Mucosa of rectum (tissue), 2 donors: ENCODE measurements around the gene BBOX1.
A peak's percentile ranks its signal among the peaks of the same experiment; 100 is the strongest.
"Not testable (repeated sequence)": the region's sequence is repeated elsewhere in the genome, so short reads cannot be mapped to it uniquely, and the experiment has no call there.

ENCODE experiments used
- H3K27ac ChIP-seq, 2 donors: one replicate each; pipeline ENCODE4 v1.7.0; 2013; ENCODE audit warnings: inconsistent platforms in 2 of 2, low read depth in 2 of 2, low read length in 2 of 2
- H3K27me3 ChIP-seq, 2 donors: one replicate each; pipeline ENCODE4 v1.7.0; 2013; ENCODE audit warnings: low read length in 2 of 2; ENCODE audit not compliant: control insufficient read depth in 2 of 2, insufficient read depth in 2 of 2
- H3K36me3 ChIP-seq, 2 donors: one replicate each; pipeline ENCODE4 v1.7.0; 2013; ENCODE audit warnings: low read length in 2 of 2; ENCODE audit not compliant: control insufficient read depth in 2 of 2, insufficient read depth in 2 of 2
- H3K4me1 ChIP-seq, 2 donors: one replicate each; pipeline ENCODE4 v1.7.0; 2013; ENCODE audit warnings: low read length in 2 of 2, mild to moderate bottlenecking in 1 of 2; ENCODE audit not compliant: control insufficient read depth in 2 of 2, insufficient read depth in 2 of 2
- H3K4me3 ChIP-seq, 2 donors: one replicate each; pipeline ENCODE4 v1.7.0; 2013; ENCODE audit warnings: low read length in 2 of 2
- H3K9ac ChIP-seq, 2 donors: one replicate each; pipeline ENCODE4 v1.7.0; 2013; ENCODE audit warnings: low read length in 2 of 2, low read depth in 1 of 2, mild to moderate bottlenecking in 1 of 2
- H3K9me3 ChIP-seq, 2 donors: one replicate each; pipeline ENCODE4 v1.7.0; 2013; ENCODE audit warnings: low read length in 2 of 2; ENCODE audit not compliant: control insufficient read depth in 2 of 2
- donor health status: healthy.
- donor health status: Normal muscosa, but diverticular disease.

Gene BBOX1, protein sequence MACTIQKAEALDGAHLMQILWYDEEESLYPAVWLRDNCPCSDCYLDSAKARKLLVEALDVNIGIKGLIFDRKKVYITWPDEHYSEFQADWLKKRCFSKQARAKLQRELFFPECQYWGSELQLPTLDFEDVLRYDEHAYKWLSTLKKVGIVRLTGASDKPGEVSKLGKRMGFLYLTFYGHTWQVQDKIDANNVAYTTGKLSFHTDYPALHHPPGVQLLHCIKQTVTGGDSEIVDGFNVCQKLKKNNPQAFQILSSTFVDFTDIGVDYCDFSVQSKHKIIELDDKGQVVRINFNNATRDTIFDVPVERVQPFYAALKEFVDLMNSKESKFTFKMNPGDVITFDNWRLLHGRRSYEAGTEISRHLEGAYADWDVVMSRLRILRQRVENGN

DNA sequence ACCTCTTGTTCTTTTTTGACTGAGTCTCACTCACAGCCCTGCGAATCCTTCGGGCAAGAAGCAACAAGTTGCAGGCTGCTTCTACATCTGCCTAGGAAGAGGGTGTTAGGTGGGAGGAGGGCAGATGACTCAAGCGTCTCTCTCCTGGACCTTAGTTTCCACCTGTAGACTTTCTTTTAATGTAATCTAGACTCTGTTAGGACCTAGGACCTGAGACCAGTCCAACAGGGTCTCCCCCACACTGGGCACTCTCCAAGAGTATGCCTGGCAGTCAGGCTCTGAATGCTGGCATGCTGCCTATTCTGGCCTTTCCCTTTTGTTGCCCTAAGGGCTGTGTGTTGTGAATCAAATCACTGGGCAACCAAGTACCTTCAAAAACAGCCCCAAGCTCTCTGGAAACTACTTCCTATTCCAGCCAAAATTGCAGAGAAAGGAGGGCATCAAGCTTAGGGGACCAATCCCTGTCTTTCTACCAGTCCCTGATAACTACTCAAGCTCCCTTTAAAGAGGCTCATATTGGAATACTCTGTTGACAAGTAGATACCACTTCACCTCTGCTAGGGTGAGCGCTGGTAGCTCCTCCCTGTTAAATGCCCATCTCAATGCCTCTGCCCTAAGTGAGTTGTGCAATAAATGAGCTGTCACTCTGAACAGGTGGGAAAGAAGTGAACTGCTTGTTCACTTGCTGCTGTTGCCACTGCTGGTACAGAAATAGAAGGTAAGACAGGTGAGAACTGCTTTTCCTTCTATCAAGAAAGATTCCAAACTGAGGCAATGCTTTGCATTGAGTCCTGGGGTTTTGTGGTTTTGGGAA, at the start of gene BBOX1:
BBOX1 (plus strand) TSS at position 514 of the 814 bp plus-strand sequence. CDS start 14,616 bp downstream, outside the sequence.
- no peaks in the 10 kb centered on the region for H3K27me3 ChIP-seq
- H3K4me1 ChIP-seq = no peaks in the 10 kb centered on the region
- no peaks in the 10 kb centered on the region for H3K36me3 ChIP-seq
- H3K9me3 ChIP-seq = no peaks in the 10 kb centered on the region
- H3K4me3 ChIP-seq = no peak within 1 kb of the TSS
- H3K27ac ChIP-seq = no peak within 1 kb of the TSS
- H3K9ac ChIP-seq = no peak within 1 kb of the TSS

DNA sequence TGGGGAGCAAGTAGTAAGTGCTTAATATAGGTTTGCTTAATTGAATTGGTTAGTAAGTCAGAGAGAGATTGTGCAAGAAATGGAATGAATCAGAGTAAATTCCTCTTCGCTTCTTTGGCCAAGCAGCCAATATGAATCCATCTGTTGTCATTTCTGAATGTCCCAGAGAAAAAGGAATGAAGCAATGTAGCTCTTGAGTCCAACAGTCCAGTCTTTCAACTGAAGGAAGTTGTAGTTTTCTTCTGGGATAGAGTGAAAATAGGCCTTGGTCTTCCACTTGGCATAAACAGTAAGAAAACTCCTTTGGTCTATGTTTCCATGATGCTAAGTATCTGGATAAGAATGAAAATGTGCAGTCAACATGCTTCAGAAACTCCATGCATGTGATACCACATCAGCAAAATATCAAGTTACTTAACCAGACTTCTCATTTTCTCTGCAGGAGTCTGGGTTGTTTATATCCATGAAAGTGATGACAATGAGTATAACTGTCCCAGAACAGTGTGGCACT, 48.5 kb upstream of the BBOX1 start:
- Histone ChIP-seq H3K4me3 (no peak overlapping the region), H3K27ac (no peak overlapping the region)

DNA sequence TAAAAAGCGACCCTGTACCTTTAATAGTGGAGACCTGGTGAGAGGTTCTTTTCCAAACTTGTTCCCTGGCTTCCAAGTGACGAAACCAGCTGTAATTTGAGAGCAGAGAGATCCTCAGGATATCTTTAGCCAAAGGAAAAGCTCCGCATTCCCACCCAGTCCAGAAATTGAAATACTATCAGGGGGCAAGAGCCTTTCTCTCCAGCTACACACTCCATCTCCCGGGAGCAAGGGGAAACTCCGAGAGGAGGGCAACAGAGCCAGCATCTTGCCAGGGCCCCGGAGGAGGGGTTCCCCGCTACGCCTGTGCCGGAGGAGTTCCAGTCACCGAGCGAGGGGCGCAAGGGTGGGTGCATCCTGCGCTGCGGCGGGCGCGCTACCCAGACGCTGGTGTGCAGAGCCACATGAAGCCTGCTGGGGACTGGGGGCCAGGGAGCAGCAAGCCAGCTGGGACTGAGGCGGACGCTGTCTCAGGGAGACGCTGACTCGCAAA, 46.6 kb upstream of the BBOX1 start, which contains the start of gene FIBIN:
FIBIN (plus strand) TSS at position 148 of the 493 bp plus-strand sequence. CDS start 415 bp downstream, outside the sequence.
- H3K36me3 ChIP-seq = no peaks in the 10 kb centered on the region
- peak within 1 kb of the TSS; percentile 10 to 28 for H3K27ac ChIP-seq
- H3K4me3 ChIP-seq = peak within 1 kb of the TSS; percentile 54 to 68
- H3K4me1 ChIP-seq = no peaks in the 10 kb centered on the region
- H3K27me3 ChIP-seq = no peaks in the 10 kb centered on the region
- H3K9ac ChIP-seq = peak within 1 kb of the TSS; percentile 28 to 57
- H3K9me3 ChIP-seq = no peaks in the 10 kb centered on the region

More for the DNA sequence above, 48.5 kb upstream of the BBOX1 start:
- Histone ChIP-seq H3K36me3 (no peaks in the 10 kb centered on the region), H3K9ac (no peak overlapping the region), H3K27me3 (no peaks in the 10 kb centered on the region), H3K4me1 (no peaks in the 10 kb centered on the region), H3K9me3 (no peaks in the 10 kb centered on the region)

DNA sequence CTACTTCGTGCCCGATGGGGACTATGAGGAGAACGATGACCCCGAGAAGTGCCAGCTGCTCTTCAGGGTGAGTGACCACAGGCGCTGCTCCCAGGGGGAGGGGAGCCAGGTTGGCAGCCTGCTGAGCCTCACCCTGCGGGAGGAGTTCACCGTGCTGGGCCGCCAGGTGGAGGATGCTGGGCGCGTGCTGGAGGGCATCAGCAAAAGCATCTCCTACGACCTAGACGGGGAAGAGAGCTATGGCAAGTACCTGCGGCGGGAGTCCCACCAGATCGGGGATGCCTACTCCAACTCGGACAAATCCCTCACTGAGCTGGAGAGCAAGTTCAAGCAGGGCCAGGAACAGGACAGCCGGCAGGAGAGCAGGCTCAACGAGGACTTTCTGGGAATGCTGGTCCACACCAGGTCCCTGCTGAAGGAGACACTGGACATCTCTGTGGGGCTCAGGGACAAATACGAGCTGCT, 46.0 kb upstream of the BBOX1 start:
- Histone ChIP-seq H3K4me3 (peak overlapping the region; percentile 54 to 68), H3K9ac (peak overlapping the region; percentile 28 to 57), H3K9me3 (no peaks in the 10 kb centered on the region), H3K36me3 (no peaks in the 10 kb centered on the region), H3K27ac (peak overlapping the region; percentile 10 to 28), H3K27me3 (no peaks in the 10 kb centered on the region), H3K4me1 (no peaks in the 10 kb centered on the region)

DNA sequence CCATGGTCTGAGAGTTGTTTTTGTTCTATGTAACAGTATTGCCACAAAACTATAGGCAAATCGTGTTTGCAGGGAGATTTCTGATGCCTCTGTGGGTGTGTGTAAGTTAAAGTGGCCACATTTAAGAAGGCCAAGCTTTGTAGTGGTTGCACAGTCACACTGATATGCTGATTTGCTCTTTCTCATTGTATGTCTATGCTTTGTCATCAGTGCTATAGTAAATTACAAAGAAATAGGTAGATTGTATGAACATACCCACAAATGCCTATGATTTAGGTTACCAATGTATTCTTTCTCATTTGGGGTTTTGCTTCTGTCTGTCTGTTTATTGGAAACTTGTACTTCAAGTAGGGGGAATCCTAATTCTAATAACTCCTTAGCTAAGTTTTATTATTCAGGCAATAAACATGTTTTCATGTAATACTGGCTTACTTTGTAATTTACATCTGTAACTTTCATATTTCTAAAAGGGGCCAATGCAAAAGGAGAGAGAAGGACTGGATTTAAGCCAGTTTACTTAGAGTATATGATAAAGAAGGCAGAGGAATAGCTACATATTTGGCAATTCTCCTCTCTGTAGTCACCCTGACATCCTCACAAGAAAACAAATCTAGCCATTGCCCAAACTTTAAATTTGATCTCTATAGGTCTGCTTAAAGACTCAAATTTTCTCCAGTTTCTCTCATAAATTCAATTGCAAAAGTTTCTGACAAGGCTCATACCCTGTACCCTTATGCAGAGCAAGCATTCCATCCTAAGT, 44.7 kb upstream of the BBOX1 start:
- Histone ChIP-seq H3K27ac (no peak overlapping the region), H3K27me3 (no peaks in the 10 kb centered on the region), H3K4me3 (peak overlapping the region in 1 of 2 donors; percentile 68), H3K4me1 (no peaks in the 10 kb centered on the region), H3K9me3 (no peaks in the 10 kb centered on the region), H3K9ac (no peak overlapping the region), H3K36me3 (no peaks in the 10 kb centered on the region)

DNA sequence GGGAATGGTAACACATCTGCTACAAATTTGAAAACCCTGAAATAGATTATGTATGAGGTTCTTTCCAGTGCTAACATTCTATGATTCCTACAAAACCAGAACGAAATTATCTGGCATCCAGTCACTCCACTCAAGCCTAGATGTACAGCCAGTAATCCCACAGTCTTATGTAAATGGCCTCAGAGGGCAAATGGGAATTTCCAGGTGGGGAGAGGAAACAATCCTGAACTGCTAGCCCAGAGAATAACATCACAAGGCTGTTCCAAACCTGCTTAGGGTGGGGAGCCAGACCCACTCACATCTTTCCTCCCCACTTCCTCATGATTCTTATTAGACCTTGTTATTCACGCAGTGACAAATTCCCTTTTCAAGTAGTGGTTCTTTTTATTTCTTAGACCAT, 43.2 kb upstream of the BBOX1 start:
- Histone ChIP-seq H3K4me3 (no peak overlapping the region), H3K9me3 (no peaks in the 10 kb centered on the region), H3K4me1 (no peaks in the 10 kb centered on the region), H3K27me3 (no peaks in the 10 kb centered on the region), H3K27ac (no peak overlapping the region), H3K36me3 (no peaks in the 10 kb centered on the region), H3K9ac (no peak overlapping the region)

DNA sequence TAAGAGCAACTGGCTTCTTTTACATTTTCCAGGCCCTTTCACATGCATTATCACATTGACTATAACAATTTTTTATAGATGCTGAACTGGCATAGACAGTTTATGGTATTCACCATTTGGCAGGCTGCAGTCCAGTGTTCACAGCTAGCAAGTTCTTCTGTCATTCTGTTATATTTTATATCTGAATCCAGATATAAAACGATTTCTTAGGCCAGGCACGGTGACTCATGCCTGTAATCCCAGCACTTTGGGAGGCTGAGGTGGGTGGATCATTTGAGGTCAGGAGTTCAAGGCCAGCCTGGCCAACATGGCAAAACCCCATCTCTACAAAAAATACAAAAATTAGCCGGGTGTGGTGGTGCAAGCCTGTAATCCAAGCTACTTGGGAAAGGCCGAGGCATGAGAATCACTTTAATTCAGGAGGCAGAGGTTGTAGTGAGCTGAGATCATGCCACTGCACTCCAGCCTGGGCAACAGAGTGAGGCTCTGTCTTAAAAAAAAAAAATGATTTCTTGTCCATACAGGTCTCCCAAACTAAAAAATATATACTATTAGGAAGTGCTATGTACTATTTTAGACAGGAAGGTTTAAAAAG, 39.4 kb upstream of the BBOX1 start:
- H3K4me1 ChIP-seq, H3K4me3 ChIP-seq, H3K9me3 ChIP-seq, H3K27me3 ChIP-seq, H3K36me3 ChIP-seq, H3K9ac ChIP-seq, H3K27ac ChIP-seq: not testable (repeated sequence)

DNA sequence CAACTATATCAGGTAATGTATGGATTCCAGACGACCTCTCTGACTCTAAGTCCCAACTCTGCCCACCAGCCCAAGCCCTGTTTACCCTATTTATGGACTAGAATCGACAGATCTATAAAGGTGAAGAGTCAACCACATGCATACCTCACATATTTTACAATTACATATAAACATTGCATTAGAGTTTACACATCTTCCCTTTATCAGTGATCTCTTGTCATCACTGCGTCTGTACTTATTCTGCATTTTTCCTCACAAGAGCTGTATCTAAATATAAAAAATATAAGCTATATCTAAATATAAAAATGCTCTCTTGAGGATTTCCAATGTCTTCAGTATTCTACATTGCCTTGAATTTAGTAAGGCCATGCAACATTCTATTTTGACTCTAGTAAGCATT, 38.2 kb upstream of the BBOX1 start:
- no peaks in the 10 kb centered on the region for H3K9me3 ChIP-seq
- H3K27me3 ChIP-seq = no peaks in the 10 kb centered on the region
- H3K9ac ChIP-seq = no peak overlapping the region
- H3K4me1 ChIP-seq = no peaks in the 10 kb centered on the region
- H3K4me3 ChIP-seq = no peak overlapping the region
- H3K36me3 ChIP-seq = no peaks in the 10 kb centered on the region
- no peak overlapping the region for H3K27ac ChIP-seq

DNA sequence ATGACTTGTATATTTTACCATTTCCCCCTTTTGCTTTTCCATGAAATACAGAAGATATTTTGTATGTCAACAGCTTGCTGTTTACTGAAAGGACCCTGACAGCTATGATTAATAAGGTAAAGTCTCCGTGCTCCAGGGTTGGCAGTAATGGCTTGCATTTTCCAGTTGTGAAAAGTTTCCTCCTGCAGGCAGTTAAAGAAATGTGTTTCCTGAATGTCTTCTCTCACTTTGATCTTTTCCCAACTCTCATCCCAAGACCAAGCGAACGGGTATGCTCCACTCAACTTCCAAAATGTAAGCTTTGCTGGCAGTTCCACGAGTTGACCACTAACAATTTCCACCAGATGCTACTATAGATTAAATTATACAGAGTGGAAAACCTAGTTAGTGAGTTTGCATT, 37.8 kb upstream of the BBOX1 start:
- H3K9ac ChIP-seq = no peak overlapping the region
- no peak overlapping the region for H3K27ac ChIP-seq
- H3K4me1 ChIP-seq = no peaks in the 10 kb centered on the region
- no peaks in the 10 kb centered on the region for H3K36me3 ChIP-seq
- no peaks in the 10 kb centered on the region for H3K9me3 ChIP-seq
- no peaks in the 10 kb centered on the region for H3K27me3 ChIP-seq
- no peak overlapping the region for H3K4me3 ChIP-seq
